RWPE1 (cell line): ENCODE data around the gene PLXND1.
"Not testable (repeated sequence)": the region's sequence is repeated elsewhere in the genome, so short reads cannot be mapped to it uniquely, and the experiment has no call there.

Experiments
- CTCF ChIA-PET: fragments of 350-600 bp; sonication (Branson Sonifier 250); formaldehyde crosslinking; extraction: SDS; loops from one replicate; lab custom pipeline; 2021; lab: Yijun Ruan, JAX
- POLR2A ChIA-PET: fragments of 400-600 bp; formaldehyde crosslinking; extraction: SDS; loops from one replicate; lab custom pipeline; 2020; ENCODE audit warnings: antibody characterized with exemption; ENCODE audit not compliant: low non-redundant PET; lab: Yijun Ruan, JAX
- DNase-seq: peaks from one replicate; pipeline ENCODE4 v3.0.0; 2012; ENCODE audit warnings: low spot score
- H3K27ac ChIP-seq: fragments of 450-650 bp; 2 replicates; pipeline ENCODE4 v1.5.1; 2017
- TF ChIP-seq, protein P1 (sequence below): fragments of 450-650 bp; conservative IDR thresholded peaks from 2 replicates; pipeline ENCODE4 v1.5.1; 2017; ENCODE audit warnings: low read depth, mild to moderate bottlenecking

The PLXND1 gene

DNA sequence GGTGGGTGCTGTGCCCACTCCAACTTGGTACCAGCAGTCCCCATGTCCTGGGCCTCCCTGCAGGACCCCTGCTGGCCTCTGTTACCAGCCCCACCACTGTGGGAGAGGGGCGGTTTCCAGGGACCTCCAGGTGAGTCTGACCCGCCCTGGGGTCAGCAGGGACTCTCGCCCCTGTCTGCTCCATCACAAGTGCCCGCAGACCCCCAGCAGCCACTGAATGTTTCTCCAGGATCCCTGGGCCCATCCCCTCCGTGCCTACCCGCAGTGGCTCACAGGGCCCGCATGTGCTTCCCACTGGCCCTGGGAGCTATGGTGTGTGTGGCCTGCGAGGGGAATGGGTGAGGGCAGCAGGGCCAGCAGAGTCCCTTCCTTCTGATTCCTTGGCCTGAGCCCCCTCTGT, 87.9 kb downstream of the PLXND1 start:
- ChIA-PET CTCF (interaction anchor here (0.6 kb wide), 1 partner anchor 56 kb away, joined by 3 read pairs; no protein-coding TSS in a partner anchor), POLR2A (no interaction called here)
- H3K27ac ChIP-seq = no peak overlapping the region
- DNase-seq = no peak
- TF ChIP-seq, protein P1, sequence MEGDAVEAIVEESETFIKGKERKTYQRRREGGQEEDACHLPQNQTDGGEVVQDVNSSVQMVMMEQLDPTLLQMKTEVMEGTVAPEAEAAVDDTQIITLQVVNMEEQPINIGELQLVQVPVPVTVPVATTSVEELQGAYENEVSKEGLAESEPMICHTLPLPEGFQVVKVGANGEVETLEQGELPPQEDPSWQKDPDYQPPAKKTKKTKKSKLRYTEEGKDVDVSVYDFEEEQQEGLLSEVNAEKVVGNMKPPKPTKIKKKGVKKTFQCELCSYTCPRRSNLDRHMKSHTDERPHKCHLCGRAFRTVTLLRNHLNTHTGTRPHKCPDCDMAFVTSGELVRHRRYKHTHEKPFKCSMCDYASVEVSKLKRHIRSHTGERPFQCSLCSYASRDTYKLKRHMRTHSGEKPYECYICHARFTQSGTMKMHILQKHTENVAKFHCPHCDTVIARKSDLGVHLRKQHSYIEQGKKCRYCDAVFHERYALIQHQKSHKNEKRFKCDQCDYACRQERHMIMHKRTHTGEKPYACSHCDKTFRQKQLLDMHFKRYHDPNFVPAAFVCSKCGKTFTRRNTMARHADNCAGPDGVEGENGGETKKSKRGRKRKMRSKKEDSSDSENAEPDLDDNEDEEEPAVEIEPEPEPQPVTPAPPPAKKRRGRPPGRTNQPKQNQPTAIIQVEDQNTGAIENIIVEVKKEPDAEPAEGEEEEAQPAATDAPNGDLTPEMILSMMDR = no peak

DNA sequence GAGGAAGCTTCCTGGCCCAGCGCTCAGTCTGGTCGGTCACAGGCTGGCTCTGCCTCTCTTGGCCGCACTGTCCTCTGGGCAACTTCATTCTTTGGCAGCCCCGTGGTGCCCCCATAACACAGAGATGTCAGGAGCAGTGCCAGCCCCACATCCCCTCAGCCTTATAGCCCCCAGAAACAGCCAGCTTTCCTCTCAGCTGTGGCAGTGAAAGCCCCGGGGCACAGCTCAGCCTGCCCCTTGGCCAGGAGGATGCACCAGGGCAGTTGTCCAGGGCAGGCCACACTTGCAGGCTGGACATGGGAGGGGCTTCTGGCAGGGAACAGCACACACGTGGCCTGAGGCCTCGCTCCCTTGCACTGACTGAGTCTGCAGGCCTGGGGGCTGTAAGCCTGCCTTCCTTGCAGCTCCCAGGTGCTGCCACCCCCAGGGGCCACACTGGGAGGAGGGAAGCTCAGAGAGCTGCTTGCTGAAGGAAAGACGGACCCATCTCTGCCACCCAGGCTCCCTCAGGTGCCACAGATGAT, 88.4 kb downstream of the PLXND1 start:
- POLR2A ChIA-PET = no interaction called here
- TF ChIP-seq, protein P1 = no peak
- no peak overlapping the region for H3K27ac ChIP-seq
- CTCF ChIA-PET = interaction anchor here (0.6 kb wide), 2 partner anchors 56 to 88 kb away, joined by 3 read pairs; no protein-coding TSS in a partner anchor
- no peak for DNase-seq

GRCh38 chr3:129517516-129517915, 89.0 kb downstream of the PLXND1 start:
- TF ChIP-seq, protein P1 = no peak
- no peak for DNase-seq
- no peak overlapping the region for H3K27ac ChIP-seq
- ChIA-PET CTCF (interaction anchor here (0.6 kb wide), 1 partner anchor 88 kb away, joined by 3 read pairs; no protein-coding TSS in a partner anchor), POLR2A (no interaction called here)

DNA sequence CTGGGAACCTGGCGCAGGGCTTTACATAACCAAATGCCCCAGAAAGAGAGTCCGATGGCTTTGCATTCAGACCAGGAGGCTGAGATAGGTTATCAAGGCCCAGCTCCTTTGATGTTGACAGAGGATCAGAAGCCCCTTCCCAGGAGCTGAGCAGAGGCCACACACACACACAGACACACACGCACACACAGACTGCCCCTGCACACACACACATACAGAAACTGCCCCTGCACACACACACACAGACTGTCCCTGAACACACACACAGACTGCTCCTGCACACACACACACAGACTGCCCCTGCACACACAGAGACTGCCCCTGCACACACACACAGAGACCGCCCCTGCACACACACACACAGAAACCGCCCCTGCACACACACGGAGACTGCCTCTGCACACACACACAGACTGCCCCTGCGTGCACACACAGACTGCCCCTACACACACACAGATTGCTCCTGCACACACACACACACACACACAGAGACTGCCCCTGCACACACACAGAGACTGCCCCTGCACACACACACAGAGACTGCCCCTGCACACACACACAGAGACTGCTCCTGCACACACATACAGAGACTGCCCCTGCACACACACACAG, 90.5 kb downstream of the PLXND1 start:
- DNase-seq, CTCF ChIA-PET, H3K27ac ChIP-seq, POLR2A ChIA-PET: not testable (repeated sequence)

DNA sequence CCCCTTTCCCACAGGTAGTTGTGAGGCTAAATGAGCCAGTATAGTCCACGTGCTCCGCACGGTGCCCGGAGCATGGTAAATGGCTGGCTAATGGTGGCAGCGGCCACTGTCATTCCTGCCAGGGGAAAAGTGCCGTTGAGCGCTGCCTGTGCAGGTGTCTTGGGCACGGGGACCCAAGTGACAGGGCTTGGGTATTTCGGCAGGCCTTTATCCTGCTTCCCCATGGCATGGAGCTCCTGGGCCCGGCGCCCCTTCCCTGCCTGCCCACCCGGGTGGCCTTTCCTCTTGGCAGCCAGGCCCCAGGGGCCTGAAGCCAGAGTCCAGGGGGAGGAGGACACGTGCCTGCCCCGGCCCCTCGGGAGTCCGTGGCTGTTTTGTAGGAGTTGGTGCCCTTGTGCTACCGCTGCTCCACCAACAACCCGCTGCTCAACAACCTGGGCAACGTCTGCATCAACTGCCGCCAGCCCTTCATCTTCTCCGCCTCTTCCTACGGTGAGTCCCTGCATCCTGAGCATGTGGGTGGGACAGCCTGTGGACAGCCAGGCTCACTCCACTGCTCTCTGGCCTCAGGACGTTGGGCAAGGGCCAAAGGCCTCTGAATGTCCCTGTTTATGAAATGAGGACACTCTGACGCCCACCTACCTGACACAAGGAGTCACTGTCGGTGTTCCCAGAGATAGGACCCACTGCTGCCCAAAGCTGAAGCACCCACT, 91.2 kb downstream of the PLXND1 start:
- DNase-seq, POLR2A ChIA-PET, CTCF ChIA-PET: not testable (repeated sequence)

GRCh38 chr3:129514563-129514962, 91.9 kb downstream of the PLXND1 start:
- no peak for DNase-seq

More for the DNA sequence above, 91.2 kb downstream of the PLXND1 start:
- H3K27ac ChIP-seq = 0 out of 2 replicates have a peak overlapping the region, but pooled peaks have one; percentile 10

DNA sequence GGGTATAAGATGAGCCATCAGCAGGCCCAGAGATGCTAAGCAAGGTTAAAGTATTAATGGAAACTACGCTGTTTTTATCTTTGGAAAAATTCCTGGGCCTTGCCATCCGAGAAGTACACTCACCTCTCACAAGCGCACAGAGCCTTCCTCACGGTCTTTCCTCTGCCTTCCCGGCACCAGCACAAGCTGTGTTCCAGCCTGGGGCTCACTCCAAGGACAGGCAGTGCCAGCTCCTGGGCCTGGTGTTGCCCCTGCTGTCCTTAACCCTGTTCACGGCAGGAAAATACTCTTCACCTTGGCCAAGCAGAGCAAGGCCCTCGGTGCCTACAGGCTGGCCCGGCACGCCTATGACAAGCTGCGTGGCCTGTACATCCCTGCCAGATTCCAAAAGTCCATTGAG, 92.4 kb downstream of the PLXND1 start:
- TF ChIP-seq, protein P1 = no peak
- ChIA-PET POLR2A (no interaction called here), CTCF (no interaction called here)

More at GRCh38 chr3:129514563-129514962, 91.9 kb downstream of the PLXND1 start:
- ChIA-PET CTCF (no interaction called here), POLR2A (no interaction called here)
- 0 out of 2 replicates have a peak overlapping the region, but pooled peaks have one; percentile 10 for H3K27ac ChIP-seq
- TF ChIP-seq, protein P1 = no peak

More for the DNA sequence above, 92.4 kb downstream of the PLXND1 start:
- no peak for DNase-seq
- no peak overlapping the region for H3K27ac ChIP-seq
